A673 (cell line): ENCODE results near the gene PLEKHG2. TPM values are rescaled to one million over a fixed set of nuclear protein-coding genes. Genes with fewer than 3 reads are reported as not detected.

Experiments used
- BruUV-seq: library from RNA; stranded (reverse); fragments of 400-500 nt; replicated peaks from 2 replicates; lab custom pipeline; 2021; lab: Mats Ljungman, UMichigan
- CTCF ChIA-PET: fragments of 300-600 bp; sonication (Branson Sonifier 250); formaldehyde crosslinking; loops from one replicate; lab custom pipeline; 2022; ENCODE audit warnings: antibody characterized with exemption; lab: Charles Lee
- POLR2A ChIA-PET: fragments of 300-600 bp; sonication (Branson Sonifier 250); formaldehyde crosslinking; loops from one replicate; lab custom pipeline; 2022; ENCODE audit warnings: antibody characterized with exemption; ENCODE audit not compliant: low non-redundant PET; lab: Charles Lee
- DNase-seq: peaks from one replicate; pipeline ENCODE4 v3.0.0-alpha.2; 2015; ENCODE audit warnings: low spot score
- H3K27ac ChIP-seq: fragments of 200-600 bp; sonication (generic); 2 replicates; pipeline ENCODE4 v1.5.1; 2016; ENCODE audit warnings: mixed run types, low read depth, mild to moderate bottlenecking, mixed read lengths, antibody characterized with exemption, low read length; ENCODE audit not compliant: poor library complexity, severe bottlenecking
- H3K27me3 ChIP-seq: fragments of 200-600 bp; sonication (generic); replicated peaks from 2 replicates; pipeline ENCODE4 v1.6.1; 2017; ENCODE audit warnings: mixed run types, low read depth, mild to moderate bottlenecking, mixed read lengths, antibody characterized with exemption, low read length; ENCODE audit not compliant: insufficient read depth, poor library complexity
- H3K36me3 ChIP-seq: fragments of 200-600 bp; sonication (generic); 2 replicates; pipeline ENCODE4 v1.6.1; 2016; ENCODE audit warnings: mixed run types, mild to moderate bottlenecking, mixed read lengths, antibody characterized with exemption, low read length; ENCODE audit not compliant: insufficient read depth, poor library complexity, severe bottlenecking
- H3K4me1 ChIP-seq: fragments of 200-600 bp; sonication (generic); 2 replicates; pipeline ENCODE4 v1.6.1; 2017; ENCODE audit warnings: mixed run types, mild to moderate bottlenecking, mixed read lengths, antibody characterized with exemption, low read length; ENCODE audit not compliant: insufficient read depth, poor library complexity, severe bottlenecking
- H3K4me3 ChIP-seq: fragments of 200-600 bp; sonication (generic); 2 replicates; pipeline ENCODE4 v1.5.1; 2016; ENCODE audit warnings: low read depth, mixed run types, mild to moderate bottlenecking, mixed read lengths, low read length; ENCODE audit not compliant: poor library complexity, severe bottlenecking
- H3K9me3 ChIP-seq: fragments of 200-600 bp; sonication (generic); 2 replicates; pipeline ENCODE4 v1.6.1; 2016; ENCODE audit warnings: mixed run types, low read depth, mild to moderate bottlenecking, mixed read lengths, antibody characterized with exemption, low read length; ENCODE audit not compliant: poor library complexity, severe bottlenecking
- CTCF ChIP-seq: fragments of 300-800, 200-600 bp; sonication (generic); conservative IDR thresholded peaks from 2 replicates; pipeline ENCODE4 v1.5.1; 2017; ENCODE audit warnings: low read depth, mild to moderate bottlenecking, antibody characterized with exemption, low read length, moderate library complexity, mixed read lengths
- EZH2 ChIP-seq: fragments of 200-600 bp; sonication (generic); IDR thresholded peaks from 2 replicates; pipeline ENCODE4 v1.6.1; 2017; ENCODE audit warnings: borderline replicate concordance, low read depth, mild to moderate bottlenecking, mixed read lengths, antibody characterized with exemption, low read length; ENCODE audit not compliant: poor library complexity, severe bottlenecking
- intact Hi-C: fragments of 100-400 bp; cut with micrococcal nuclease; formaldehyde crosslinking; loops from one replicate; pipeline ENCODE4 v1.10.0; 2022; ENCODE audit not compliant: unreplicated experiment
- total RNA-seq: library from RNA; stranded (reverse); gene quantifications from 2 replicates; pipeline ENCODE4 v1.2.3, GENCODE V29; 2021

The PLEKHG2 gene
- total RNA-seq, 1 experiment from 2014 or later: 99.4 TPM

GRCh38 chr19:39406656-39407409 is 5.6 kb upstream of the PLEKHG2 start, which contains the start of gene ZFP36:
ZFP36 (plus strand) TSS chr19:39406847; CDS start chr19:39406905, 58 bp downstream.
- Histone ChIP-seq H3K9me3 (no peaks in the 10 kb centered on the region), H3K4me3 (peak within 1 kb of the TSS; percentile 87), H3K4me1 (peaks cover 54% of the 10 kb centered on the region), H3K27me3 (no peaks in the 10 kb centered on the region), H3K36me3 (peaks cover 7% of the 10 kb centered on the region), H3K27ac (peak within 1 kb of the TSS; percentile 82)
- intact Hi-C loops: no loop called here
- TF ChIP-seq EZH2 (no peak), CTCF (0 out of 2 replicates have a peak, but pooled peaks have one; percentile 8)
- POLR2A ChIA-PET: no interaction called here
- BruUV-seq: no TSS peak
- peak; percentile 76 for DNase-seq
- CTCF ChIA-PET: interaction anchor here (1.4 kb wide), 1 partner anchor 9 kb away, joined by 6 read pairs; no protein-coding TSS in a partner anchor

GRCh38 chr19:39407410-39407659 is 5.1 kb upstream of the PLEKHG2 start:
- peaks cover 49% of the 10 kb centered on the region for H3K4me1 ChIP-seq
- no peak for DNase-seq
- ChIA-PET POLR2A (no interaction called here), CTCF (interaction anchor here (0.5 kb wide), 1 partner anchor 432 kb away, joined by 3 read pairs; the partner anchor contains the start of gene FBXO17)
- H3K4me3 ChIP-seq: peak overlapping the region; percentile 87
- H3K27ac ChIP-seq: peak overlapping the region; percentile 82
- no TSS peak for BruUV-seq
- H3K27me3 ChIP-seq: no peaks in the 10 kb centered on the region
- peaks cover 7% of the 10 kb centered on the region for H3K36me3 ChIP-seq
- intact Hi-C loops: no loop called here
- TF ChIP-seq EZH2: no peak
- no peak for TF ChIP-seq CTCF
- no peaks in the 10 kb centered on the region for H3K9me3 ChIP-seq

- Histone ChIP-seq H3K9me3 (no peaks in the 10 kb centered on the region), H3K36me3 (peaks cover 7% of the 10 kb centered on the region), H3K4me3 (peak overlapping the region; percentile 87), H3K27ac (peak overlapping the region; percentile 82), H3K27me3 (no peaks in the 10 kb centered on the region), H3K4me1 (peaks cover 44% of the 10 kb centered on the region)
- ChIA-PET CTCF (interaction anchor here (0.5 kb wide), 1 partner anchor 432 kb away, joined by 3 read pairs; the partner anchor contains the start of gene FBXO17), POLR2A (no interaction called here)
- no TSS peak for BruUV-seq
- TF ChIP-seq CTCF (no peak), EZH2 (no peak)
- intact Hi-C loops: no loop called here
- DNase-seq: no peak
These were observed 4.6 kb upstream of the PLEKHG2 start for GRCh38 chr19:39407660-39408391.
